ENCODE results near the gene ATG10. TPM values are rescaled to one million over a fixed set of nuclear protein-coding genes. Genes with fewer than 3 reads are reported as not detected.
"Not testable (repeated sequence)": the region's sequence is repeated elsewhere in the genome, so short reads cannot be mapped to it uniquely, and the experiment has no call there.

ATG10 gene
- total RNA-seq, 1 experiment from 2014 or later, result 7.6 TPM

GRCh38 chr5:81983148-81983547, 11.3 kb downstream of the ATG10 start:
- not testable (repeated sequence) for H3K4me2 ChIP-seq (ENCODE audit: insufficient read depth, insufficient read length, low read length); DNase-seq; H3K27me3 ChIP-seq (ENCODE audit: insufficient read depth, low read length); H3K79me2 ChIP-seq (ENCODE audit: insufficient read depth, low read length); H3K9ac ChIP-seq (ENCODE audit: extremely low read depth, insufficient read length, low read length); H4K8ac ChIP-seq (replicated peaks; ENCODE audit: insufficient read length, low read depth, low read length); H2BK5ac ChIP-seq (ENCODE audit: insufficient read length, low read length); H3K18ac ChIP-seq (ENCODE audit: insufficient read length, low read depth, low read length); H2AK5ac ChIP-seq (ENCODE audit: insufficient read length, low read length); H3K4ac ChIP-seq (ENCODE audit: low read depth, low read length); H2AFZ ChIP-seq (ENCODE audit: low read length); H3K9me3 ChIP-seq (ENCODE audit: control insufficient read depth, low read depth, low read length); H2BK120ac ChIP-seq (ENCODE audit: low read depth, low read length, poor library complexity, severe bottlenecking); H3K23ac ChIP-seq (ENCODE audit: insufficient read length, low read depth, low read length); H2BK20ac ChIP-seq (ENCODE audit: low read depth, low read length, poor library complexity, severe bottlenecking); H4K91ac ChIP-seq (ENCODE audit: insufficient read length, low read depth, low read length); H3K79me1 ChIP-seq (ENCODE audit: insufficient read depth, low read depth, low read length, poor library complexity, severe bottlenecking); H3K56ac ChIP-seq (ENCODE audit: insufficient read length, low read depth, low read length); H4K20me1 ChIP-seq (ENCODE audit: control insufficient read depth, insufficient read depth, insufficient read length); H3T11ph ChIP-seq (ENCODE audit: low read length); H3K27ac Mint-ChIP-seq; H3K14ac ChIP-seq (ENCODE audit: insufficient read depth, low read length); H3K4me3 Mint-ChIP-seq; H3K27me3 Mint-ChIP-seq (ENCODE audit: low read depth); H2BK12ac ChIP-seq (ENCODE audit: insufficient read length, low read depth, low read length); H3K4me1 ChIP-seq (ENCODE audit: insufficient read depth, low read length); H3K23me2 ChIP-seq (ENCODE audit: insufficient read length, low read depth, low read length, poor library complexity, severe bottlenecking); H3K27ac ChIP-seq (ENCODE audit: insufficient read length, low read depth, low read length); H4K5ac ChIP-seq (ENCODE audit: insufficient read length, low read depth, low read length); H2BK15ac ChIP-seq (ENCODE audit: low read depth, low read length)
- peaks cover 23 to 24% of the 10 kb centered on the region in 2 experiments for H3K9me3 Mint-ChIP-seq
- peaks cover 28 to 61% (median 44%) of the 10 kb centered on the region in 3 experiments for H3K36me3 Mint-ChIP-seq (ENCODE audit: insufficient read depth in 1 of 3, low read depth in 3 of 3)
- no CpG with 5 or more reads among the region's 27 CpGs for WGBS (ENCODE audit: extremely low coverage, insufficient read length, low lambda C conversion rate)
- peaks cover 20 to 27% of the 10 kb centered on the region in 2 experiments for H3K4me1 Mint-ChIP-seq

GRCh38 chr5:81983563-81983962, 11.7 kb downstream of the ATG10 start:
- not testable (repeated sequence) for H3K9me3 ChIP-seq (ENCODE audit: control insufficient read depth, low read depth, low read length); H2AFZ ChIP-seq (ENCODE audit: low read length); H2BK20ac ChIP-seq (ENCODE audit: low read depth, low read length, poor library complexity, severe bottlenecking); H2BK120ac ChIP-seq (ENCODE audit: low read depth, low read length, poor library complexity, severe bottlenecking); H3K23ac ChIP-seq (ENCODE audit: insufficient read length, low read depth, low read length); H2BK12ac ChIP-seq (ENCODE audit: insufficient read length, low read depth, low read length); H3K27ac Mint-ChIP-seq; H4K5ac ChIP-seq (ENCODE audit: insufficient read length, low read depth, low read length); H3K18ac ChIP-seq (ENCODE audit: insufficient read length, low read depth, low read length); H4K91ac ChIP-seq (ENCODE audit: insufficient read length, low read depth, low read length); H2BK5ac ChIP-seq (ENCODE audit: insufficient read length, low read length); H4K8ac ChIP-seq (replicated peaks; ENCODE audit: insufficient read length, low read depth, low read length); H4K20me1 ChIP-seq (ENCODE audit: control insufficient read depth, insufficient read depth, insufficient read length); H3K4me3 Mint-ChIP-seq; H3K4me1 ChIP-seq (ENCODE audit: insufficient read depth, low read length); H3K4ac ChIP-seq (ENCODE audit: low read depth, low read length); H3K27me3 Mint-ChIP-seq (ENCODE audit: low read depth); H3K23me2 ChIP-seq (ENCODE audit: insufficient read length, low read depth, low read length, poor library complexity, severe bottlenecking); H2AK5ac ChIP-seq (ENCODE audit: insufficient read length, low read length); H3K79me1 ChIP-seq (ENCODE audit: insufficient read depth, low read depth, low read length, poor library complexity, severe bottlenecking); H3K9ac ChIP-seq (ENCODE audit: extremely low read depth, insufficient read length, low read length); H3K27ac ChIP-seq (ENCODE audit: insufficient read length, low read depth, low read length); H3K27me3 ChIP-seq (ENCODE audit: insufficient read depth, low read length); H3K14ac ChIP-seq (ENCODE audit: insufficient read depth, low read length); DNase-seq; H3K56ac ChIP-seq (ENCODE audit: insufficient read length, low read depth, low read length); H3T11ph ChIP-seq (ENCODE audit: low read length); H3K79me2 ChIP-seq (ENCODE audit: insufficient read depth, low read length); H3K4me2 ChIP-seq (ENCODE audit: insufficient read depth, insufficient read length, low read length); H2BK15ac ChIP-seq (ENCODE audit: low read depth, low read length)
- H3K4me1 Mint-ChIP-seq, result peaks cover 20 to 27% of the 10 kb centered on the region in 2 experiments
- WGBS (ENCODE audit: extremely low coverage, insufficient read length, low lambda C conversion rate), result no CpG with 5 or more reads among the region's 30 CpGs
- peaks cover 21% of the 10 kb centered on the region in 2 experiments for H3K9me3 Mint-ChIP-seq
- H3K36me3 Mint-ChIP-seq (ENCODE audit: insufficient read depth in 1 of 3, low read depth in 3 of 3), result peaks cover 24 to 59% (median 44%) of the 10 kb centered on the region in 3 experiments

All from H9 (cell line).